K562 (cell line): ENCODE results near the gene SERBP1. TPM values are rescaled to one million over a fixed set of nuclear protein-coding genes. Genes with fewer than 3 reads are reported as not detected.

Experiments used
- ATAC-seq: fragments of 200-7000 bp; cut with Tn5 transposase; 3 replicates; pipeline ENCODE4 v1.9.1; 2020; ENCODE audit warnings: moderate library complexity
- BruUV-seq: library from RNA; stranded (reverse); fragments of 400-500 nt; replicated peaks from 2 replicates; lab custom pipeline; 2021; lab: Mats Ljungman, UMichigan
- CTCF ChIA-PET: fragments of 300-600 bp; formaldehyde crosslinking; extraction: SDS; loops from one replicate; lab custom pipeline; 2021; ENCODE audit warnings: low intra/inter-chr PET ratio; lab: Yijun Ruan, JAX
- POLR2A ChIA-PET: fragments of 300-600, 350-650 bp; sonication (Branson Sonifier 250); formaldehyde crosslinking; extraction: SDS; loops from one replicate; lab custom pipeline; 2021; ENCODE audit warnings: antibody characterized with exemption, inconsistent platforms; lab: Yijun Ruan, JAX
- DNase-seq, 4 experiments: peaks; one replicate each; pipeline versions ENCODE4 v3.0.0 to v3.0.0-alpha.2; 2011 to 2018; ENCODE audit warnings: low spot score in 3 of 4, mixed read lengths in 3 of 4; ENCODE audit errors: extremely low read depth in 1 of 4
- FAIRE-seq: peaks from 2 replicates; lab custom pipeline; 2011; peaks lifted over from hg19 to GRCh38; lab: Jason Lieb, UNC
- H2AFZ ChIP-seq: 2 replicates; pipeline ENCODE4 v1.6.0; 2011; ENCODE audit warnings: low read depth, low read length, control low read depth, inconsistent platforms
- H3K27ac ChIP-seq: fragments of 200-600 bp; 3 replicates; pipeline ENCODE4 v1.8.0; 2011; ENCODE audit warnings: low read depth, mild to moderate bottlenecking, control low read depth, inconsistent platforms, low read length, moderate library complexity, mixed read lengths; ENCODE audit errors: extremely low read depth
- H3K27me3 ChIP-seq, 2 experiments: fragments of 300-600 bp in 1 of 2; 2 replicates in 1 of 2; 3 replicates in 1 of 2; pipeline versions ENCODE4 v1.6.0 to v1.8.0; 2011; ENCODE audit warnings: inconsistent platforms in 2 of 2, low read length in 2 of 2, mild to moderate bottlenecking in 1 of 2, mixed read lengths in 1 of 2, moderate library complexity in 1 of 2; ENCODE audit not compliant: control insufficient read depth in 2 of 2, insufficient read depth in 2 of 2
- H3K36me3 ChIP-seq: fragments of 300-600 bp; 3 replicates; pipeline ENCODE4 v1.8.0; 2011; ENCODE audit warnings: mild to moderate bottlenecking, low read length, inconsistent platforms; ENCODE audit not compliant: control insufficient read depth, insufficient read depth
- H3K4me1 ChIP-seq, 2 experiments: fragments of 200-600 bp in 1 of 2; replicated peaks in 1 of 2; 2 replicates in 1 of 2; 3 replicates in 1 of 2; pipeline versions ENCODE4 v1.5.1 to v1.8.0; 2011; ENCODE audit warnings: inconsistent platforms in 2 of 2, low read length in 2 of 2, mild to moderate bottlenecking in 1 of 2, mixed read lengths in 1 of 2, moderate library complexity in 1 of 2; ENCODE audit not compliant: control insufficient read depth in 2 of 2, insufficient read depth in 2 of 2
- H3K4me2 ChIP-seq: 2 replicates; pipeline ENCODE4 v1.6.1; 2011; ENCODE audit warnings: low read length, control low read depth, inconsistent platforms, mixed read lengths; ENCODE audit not compliant: insufficient read depth
- H3K4me3 ChIP-seq: fragments of 200-600 bp; sonication (generic), shearing (Covaris generic); 2 replicates; pipeline ENCODE4 v1.5.1; 2016; ENCODE audit warnings: control low read depth, inconsistent platforms
- H3K79me2 ChIP-seq: fragments of 200-600 bp; 3 replicates; pipeline ENCODE4 v1.8.0; 2011; ENCODE audit warnings: low read length, inconsistent platforms; ENCODE audit not compliant: control insufficient read depth, insufficient read depth
- H3K9ac ChIP-seq, 2 experiments: 2 replicates each; pipeline versions ENCODE4 v1.6.0 to v1.6.1; 2011; ENCODE audit warnings: low read depth in 2 of 2, low read length in 2 of 2, control low read depth in 1 of 2, inconsistent platforms in 1 of 2, mild to moderate bottlenecking in 1 of 2, mixed read lengths in 1 of 2; ENCODE audit not compliant: insufficient read depth in 1 of 2
- H3K9me1 ChIP-seq: one replicate; pipeline ENCODE4 v1.6.0; 2011; ENCODE audit warnings: inconsistent platforms, mild to moderate bottlenecking, low read length, moderate library complexity; ENCODE audit not compliant: control insufficient read depth, insufficient read depth
- H3K9me3 ChIP-seq: replicated peaks from 2 replicates; pipeline ENCODE4 v1.5.1; 2011; ENCODE audit warnings: low read depth, low read length, inconsistent platforms; ENCODE audit not compliant: control insufficient read depth, insufficient read depth
- H4K20me1 ChIP-seq: replicated peaks from 2 replicates; pipeline ENCODE4 v1.6.1; 2011; ENCODE audit warnings: low read length, inconsistent platforms, mixed read lengths; ENCODE audit not compliant: control insufficient read depth, insufficient read depth
- BRCA1 ChIP-seq, 2 experiments: fragments of 450-650 bp in 1 of 2; sonication (generic) in 1 of 2; formaldehyde crosslinking in 1 of 2; IDR thresholded peaks; 2 replicates each; pipeline versions ENCODE4 v1.5.0 to v1.6.1; 2017 to 2020; ENCODE audit warnings: mild to moderate bottlenecking in 1 of 2, missing genetic modification reagents in 1 of 2
- DPF2 ChIP-seq: fragments of 450-650 bp; IDR thresholded peaks from 2 replicates; pipeline ENCODE4 v1.6.1; 2016
- E2F1 ChIP-seq: sonication (generic); formaldehyde crosslinking; IDR thresholded peaks from 2 replicates; pipeline ENCODE4 v1.8.1; 2023; ENCODE audit warnings: mild to moderate bottlenecking, missing genetic modification reagents, moderate library complexity
- HINFP ChIP-seq: fragments of 450-650 bp; conservative IDR thresholded peaks from 2 replicates; pipeline ENCODE4 v1.6.1; 2016; ENCODE audit warnings: missing genetic modification characterization, low read depth, mild to moderate bottlenecking, control low read depth, missing compliant biosample characterization
- MYBL2 ChIP-seq, 2 experiments: fragments of 450-650 bp in 1 of 2; sonication (generic) in 1 of 2; formaldehyde crosslinking in 1 of 2; IDR thresholded peaks; 2 replicates each; pipeline versions ENCODE4 v1.6.1 to v1.8.1; 2017 to 2022; ENCODE audit warnings: borderline replicate concordance in 1 of 2, inconsistent platforms in 1 of 2, low read depth in 1 of 2, mild to moderate bottlenecking in 1 of 2, missing genetic modification reagents in 1 of 2, moderate library complexity in 1 of 2
- NCOA2 ChIP-seq, 2 experiments: fragments of 450-650 bp; IDR thresholded peaks; 2 replicates each; pipeline ENCODE4 v1.6.1; 2018; ENCODE audit warnings: mild to moderate bottlenecking in 2 of 2, moderate library complexity in 1 of 2; ENCODE audit not compliant: partially characterized antibody in 2 of 2
- RHOXF2B ChIP-seq: fragments of 250-450 bp; sonication (Bioruptor Pico); conservative IDR thresholded peaks from 2 replicates; pipeline ENCODE4 v1.5.1; 2021
- SIN3B ChIP-seq: fragments of 450-650 bp; IDR thresholded peaks from 2 replicates; pipeline ENCODE4 v1.6.1; 2017; ENCODE audit warnings: low read depth, mild to moderate bottlenecking, moderate library complexity
- ZFP1 ChIP-seq: fragments of 450-650 bp; formaldehyde crosslinking; IDR thresholded peaks from 2 replicates; pipeline ENCODE4 v1.4.0; 2020; ENCODE audit warnings: mild to moderate bottlenecking, mixed read lengths
- ZHX1 ChIP-seq: fragments of 150-350 bp; conservative IDR thresholded peaks from 2 replicates; pipeline ENCODE4 v1.6.1; 2014; ENCODE audit warnings: low read length
- WGBS: fragments of 100-300 bp; shearing (Covaris generic); methylation state at CpG from one replicate; pipeline ENCODE4 v1.1.6; 2016; ENCODE audit warnings: low coverage, mixed read lengths; ENCODE audit not compliant: insufficient coverage; ENCODE audit errors: missing lambda C conversion rate; 5-methylcytosine and 5-hydroxymethylcytosine counted together
- in situ Hi-C: fragments of 300-500 bp; cut with MboI; formaldehyde crosslinking; loops from 4 replicates; pipeline ENCODE4 v1.15.0; 2018; ENCODE audit warnings: inconsistent platforms, mixed read lengths
- intact Hi-C: fragments of 100-400 bp; cut with micrococcal nuclease; formaldehyde crosslinking; loops from 2 replicates; pipeline ENCODE4 v1.14.2; 2022
- polyA plus RNA-seq, 8 experiments: library from polyadenylated mRNA; depleted of rRNA in 4 of 8; stranded (reverse) in 5 of 8; unstranded in 3 of 8; fragments of >200 nt; fragmentation: Nextera tagmentation in 2 of 8; fragmentation: Illumina TruSeq in 1 of 8; extraction: Ambion mirVana in 2 of 8; extraction: Trizol in 1 of 8; gene quantifications; 2 replicates each; pipeline versions ENCODE4 v1.2.1 to v1.2.3, GENCODE V29; 2011 to 2014; ENCODE audit warnings: inconsistent platforms in 1 of 8, missing spikeins in 1 of 8
- total RNA-seq, 7 experiments: library from RNA; depleted of rRNA in 6 of 7; stranded (reverse); fragments of >200 nt in 6 of 7; fragmentation: Illumina TruSeq in 2 of 7; extraction: Trizol in 2 of 7; gene quantifications; 2 replicates each; pipeline versions ENCODE4 v1.2.1 to v1.2.3, GENCODE V29; 2011 to 2021; ENCODE audit warnings: low replicate concordance in 1 of 7
- TF ChIP-seq, protein P1 (sequence below): sonication (generic); formaldehyde crosslinking; IDR thresholded peaks from 2 replicates; pipeline ENCODE4 v1.8.0; 2022; ENCODE audit warnings: missing genetic modification reagents, mild to moderate bottlenecking, borderline replicate concordance

SERBP1 gene
- total and polyA plus RNA-seq, 9 of the 15 experiments (the other 6 are each of a cell fraction or from before 2014, with no cell fraction given), result 79.9 to 761 (median 464) TPM

GRCh38 chr1:67463298-67463955, 33.2 kb upstream of the SERBP1 start (continued):
- no peak for TF ChIP-seq HINFP (tag)

- Histone ChIP-seq H3K4me2 (no peak overlapping the region), H3K27ac (no peak overlapping the region), H3K9ac (no peak overlapping the region), H3K9me3 (no peaks in the 10 kb centered on the region), H3K4me3 (no peak overlapping the region), H3K27me3 (no peaks in the 10 kb centered on the region), H3K79me2 (no peaks in the 10 kb centered on the region), H2AFZ (peak overlapping the region; percentile 28), H3K36me3 (no peaks in the 10 kb centered on the region), H4K20me1 (no peaks in the 10 kb centered on the region), H3K4me1 (no peaks in the 10 kb centered on the region; a peak in 2 of 5 replicates), H3K9me1 (no peaks in the 10 kb centered on the region)
- FAIRE-seq, result no peak
- ChIA-PET CTCF (no interaction called here), POLR2A (interaction anchor here (2.0 kb wide), 1 partner anchor 7 kb away, joined by 8 read pairs; no protein-coding TSS in a partner anchor)
- no TSS peak for BruUV-seq
- intact Hi-C loops, result no loop called here
- no peak for DNase-seq
- 50% methylated on average over 9 of the region's 9 CpGs for WGBS
- in situ Hi-C loops, result no loop called here
- peak; percentile 63 for ATAC-seq
- TF ChIP-seq ZHX1, result no peak
- TF ChIP-seq E2F1 (CRISPR knock-in tag), result no peak
- TF ChIP-seq RHOXF2B, result no peak
- no peak for TF ChIP-seq ZFP1
- TF ChIP-seq NCOA2 (IDR thresholded peaks at IDR 0.05; ENCODE audit: partially characterized antibody in 2 of 2), result no peak
- TF ChIP-seq DPF2, result no peak
- TF ChIP-seq SIN3B, result no peak
- TF ChIP-seq BRCA1 (IDR thresholded peaks at IDR 0.05), result no peak
- TF ChIP-seq BRCA1 (CRISPR knock-in tag; IDR thresholded peaks at IDR 0.05), result no peak
- no peak for TF ChIP-seq MYBL2 (IDR thresholded peaks at IDR 0.05; ENCODE audit: low read depth)
- no peak for TF ChIP-seq MYBL2 (CRISPR knock-in tag; IDR thresholded peaks at IDR 0.05; ENCODE audit: borderline replicate concordance)
- TF ChIP-seq, protein P1, sequence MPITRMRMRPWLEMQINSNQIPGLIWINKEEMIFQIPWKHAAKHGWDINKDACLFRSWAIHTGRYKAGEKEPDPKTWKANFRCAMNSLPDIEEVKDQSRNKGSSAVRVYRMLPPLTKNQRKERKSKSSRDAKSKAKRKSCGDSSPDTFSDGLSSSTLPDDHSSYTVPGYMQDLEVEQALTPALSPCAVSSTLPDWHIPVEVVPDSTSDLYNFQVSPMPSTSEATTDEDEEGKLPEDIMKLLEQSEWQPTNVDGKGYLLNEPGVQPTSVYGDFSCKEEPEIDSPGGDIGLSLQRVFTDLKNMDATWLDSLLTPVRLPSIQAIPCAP (CRISPR knock-in tag), result no peak
Observed at GRCh38 chr1:67460676-67461500, 30.7 kb upstream of the SERBP1 start.
